ENCODE data around the gene DIRAS1.

The DIRAS1 gene

GRCh38 chr19:2733930-2734588, 12.9 kb upstream of the DIRAS1 start:
- TF ChIP-seq EZH2phosphoT487 (IDR thresholded peaks at IDR 0.05; ENCODE audit: borderline replicate concordance, low read length), result no peak
- Histone ChIP-seq H3K9me3 (ENCODE audit: control insufficient read depth, insufficient read depth, low read length) (no peaks in the 10 kb centered on the region), H3K4me3 (ENCODE audit: low read length) (no peak overlapping the region), H3K79me2 (ENCODE audit: control insufficient read depth, low read length) (peaks cover 44% of the 10 kb centered on the region), H3K4me2 (ENCODE audit: low read length) (no peak overlapping the region), H3K4me1 (ENCODE audit: control insufficient read depth, low read length) (peaks cover 12% of the 10 kb centered on the region), H4K20me1 (ENCODE audit: control insufficient read depth, insufficient read depth, low read depth, low read length) (0 out of 2 replicates have a peak, but pooled peaks cover 4% of the 10 kb centered on the region), H3K27me3 (ENCODE audit: control insufficient read depth, low read length) (no peaks in the 10 kb centered on the region), H3F3A (ENCODE audit: control insufficient read depth, insufficient read depth) (no peaks in the 10 kb centered on the region), H3K27ac (ENCODE audit: low read depth, low read length) (no peak overlapping the region), H3K9me2 (replicated peaks; ENCODE audit: control insufficient read depth, low read length) (no peaks in the 10 kb centered on the region), H3K36me3 (ENCODE audit: control insufficient read depth, low read length) (peaks cover 51% of the 10 kb centered on the region)

- H3K27me3 ChIP-seq (ENCODE audit: control insufficient read depth, low read length), result no peaks in the 10 kb centered on the region
- H3K27ac ChIP-seq (ENCODE audit: low read depth, low read length), result no peak overlapping the region
- no peak for TF ChIP-seq EZH2phosphoT487 (IDR thresholded peaks at IDR 0.05; ENCODE audit: borderline replicate concordance, low read length)
- no peak for TF ChIP-seq CTCF (IDR thresholded peaks at IDR 0.05; ENCODE audit: low read depth, low read length, poor library complexity, severe bottlenecking)
- H3K9me2 ChIP-seq (replicated peaks; ENCODE audit: control insufficient read depth, low read length), result no peaks in the 10 kb centered on the region
- H4K20me1 ChIP-seq (ENCODE audit: control insufficient read depth, insufficient read depth, low read depth, low read length), result 0 out of 2 replicates have a peak, but pooled peaks cover 4% of the 10 kb centered on the region
- H3F3A ChIP-seq (ENCODE audit: control insufficient read depth, insufficient read depth), result no peaks in the 10 kb centered on the region
- no peaks in the 10 kb centered on the region for H3K9me3 ChIP-seq (ENCODE audit: control insufficient read depth, insufficient read depth, low read length)
- no peak overlapping the region for H3K4me2 ChIP-seq (ENCODE audit: low read length)
- peaks cover 37% of the 10 kb centered on the region for H3K79me2 ChIP-seq (ENCODE audit: control insufficient read depth, low read length)
- peaks cover 11% of the 10 kb centered on the region for H3K4me1 ChIP-seq (ENCODE audit: control insufficient read depth, low read length)
- H3K4me3 ChIP-seq (ENCODE audit: low read length), result no peak overlapping the region
- H3K36me3 ChIP-seq (ENCODE audit: control insufficient read depth, low read length), result peaks cover 47% of the 10 kb centered on the region
Observed at GRCh38 chr19:2732883-2733282, 11.7 kb upstream of the DIRAS1 start.

- H4K20me1 ChIP-seq (ENCODE audit: control insufficient read depth, insufficient read depth, low read depth, low read length), result 0 out of 2 replicates have a peak, but pooled peaks cover 4% of the 10 kb centered on the region
- H3K4me2 ChIP-seq (ENCODE audit: low read length), result no peak overlapping the region
- H3K4me3 ChIP-seq (ENCODE audit: low read length), result no peak overlapping the region
- TF ChIP-seq CTCF (IDR thresholded peaks at IDR 0.05; ENCODE audit: low read depth, low read length, poor library complexity, severe bottlenecking), result no peak
- TF ChIP-seq EZH2phosphoT487 (IDR thresholded peaks at IDR 0.05; ENCODE audit: borderline replicate concordance, low read length), result no peak
- no peaks in the 10 kb centered on the region for H3K27me3 ChIP-seq (ENCODE audit: control insufficient read depth, low read length)
- no peaks in the 10 kb centered on the region for H3K9me2 ChIP-seq (replicated peaks; ENCODE audit: control insufficient read depth, low read length)
- H3F3A ChIP-seq (ENCODE audit: control insufficient read depth, insufficient read depth), result no peaks in the 10 kb centered on the region
- H3K27ac ChIP-seq (ENCODE audit: low read depth, low read length), result no peak overlapping the region
- peaks cover 47% of the 10 kb centered on the region for H3K36me3 ChIP-seq (ENCODE audit: control insufficient read depth, low read length)
- peaks cover 11% of the 10 kb centered on the region for H3K4me1 ChIP-seq (ENCODE audit: control insufficient read depth, low read length)
- peaks cover 33% of the 10 kb centered on the region for H3K79me2 ChIP-seq (ENCODE audit: control insufficient read depth, low read length)
- H3K9me3 ChIP-seq (ENCODE audit: control insufficient read depth, insufficient read depth, low read length), result no peaks in the 10 kb centered on the region
Observed at GRCh38 chr19:2732157-2732725, 11.1 kb upstream of the DIRAS1 start.
